ENCODE data around the gene GPRIN3. TPM values are rescaled to one million over a fixed set of nuclear protein-coding genes. Genes with fewer than 3 reads are reported as not detected.

The GPRIN3 gene
- total and polyA plus RNA-seq, 2 of the 13 experiments (the other 11 are each of a cell fraction or from before 2014, with no cell fraction given), result not detected

DNA sequence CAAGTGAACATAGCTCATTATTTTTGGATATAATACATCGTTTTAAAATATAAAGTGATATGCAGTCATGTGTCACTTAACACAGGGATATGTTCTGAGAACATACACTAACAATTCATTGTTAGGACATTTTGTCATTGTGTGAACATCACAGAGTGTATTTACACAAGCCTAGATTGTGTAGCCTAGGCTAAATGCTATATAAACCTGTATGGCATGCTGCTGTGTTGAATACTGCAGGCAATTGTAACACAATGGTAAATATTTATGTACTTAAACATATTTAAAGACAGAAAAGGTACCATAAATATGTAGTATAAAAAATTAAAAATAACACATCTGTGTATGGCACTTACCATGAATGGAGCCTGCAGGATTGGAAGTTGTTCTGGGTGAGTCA is 44.9 kb upstream of the GPRIN3 start:
- H3K9me3 ChIP-seq (ENCODE audit: low read length), result 0 out of 2 replicates have a peak, but pooled peaks cover 4% of the 10 kb centered on the region
- intact Hi-C loops (cut with micrococcal nuclease; ENCODE audit: unreplicated experiment) (no loop called here), in situ Hi-C loops (cut with HindIII; ENCODE audit: extremely low pct_ligation_motif_present, low pct_unique_long_range_greater_than_20kb) (no loop called here)
- no peak for FAIRE-seq
- H3K27me3 ChIP-seq (ENCODE audit: control insufficient read depth in 1 of 2, insufficient read depth in 2 of 2, low read length in 2 of 2), result no peaks in the 10 kb centered on the region
- 0% methylated on average over 1 of the region's 1 CpG for WGBS (ENCODE audit: low lambda C conversion rate)
- ChIA-PET POLR2A (no interaction called here), CTCF (ENCODE audit: low intra/inter-chr PET ratio, low total read pairs) (no interaction called here)
- no peaks in the 10 kb centered on the region for H4K20me1 ChIP-seq (ENCODE audit: insufficient read depth, low read length)
- H3K4me3 ChIP-seq (replicated peaks in 1 of 3; ENCODE audit: insufficient read depth in 1 of 3, low read depth in 2 of 3, low read length in 3 of 3), result no peak overlapping the region
- no peak overlapping the region for H3K4me2 ChIP-seq (ENCODE audit: low read depth, low read length)
- no peak overlapping the region for H3K9ac ChIP-seq (ENCODE audit: insufficient read depth, low read depth, low read length)
- no TSS peak for BruUV-seq (replicated peaks)
- no peaks in the 10 kb centered on the region for H3K79me2 ChIP-seq (ENCODE audit: insufficient read depth, low read length)
- no peak for ATAC-seq
- no peak for TF ChIP-seq ZNF484 (CRISPR knock-in tag; IDR thresholded peaks at IDR 0.05; ENCODE audit: borderline replicate concordance, low read depth)
- TF ChIP-seq, protein P1, sequence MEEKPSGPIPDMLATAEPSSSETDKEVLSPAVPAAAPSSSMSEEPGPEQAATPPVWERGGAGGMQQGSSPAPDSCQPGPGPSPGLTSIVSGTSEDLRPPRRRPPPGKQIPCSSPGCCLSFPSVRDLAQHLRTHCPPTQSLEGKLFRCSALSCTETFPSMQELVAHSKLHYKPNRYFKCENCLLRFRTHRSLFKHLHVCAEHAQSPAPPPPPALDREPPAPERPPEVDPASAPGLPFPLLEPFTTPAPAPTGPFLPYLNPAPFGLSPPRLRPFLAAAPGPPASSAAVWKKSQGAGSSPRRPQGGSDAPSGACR (CRISPR knock-in tag; IDR thresholded peaks at IDR 0.05), result no peak
- no peak for TF ChIP-seq SRSF9 (IDR thresholded peaks at IDR 0.05; ENCODE audit: borderline replicate concordance, insufficient read depth, low read depth, low read length, poor library complexity, severe bottlenecking)
- TF ChIP-seq TAF1 (CRISPR knock-in tag; IDR thresholded peaks at IDR 0.05), result no peak
- H3K4me1 ChIP-seq (ENCODE audit: insufficient read depth, low read length), result no peaks in the 10 kb centered on the region
- H3K27ac ChIP-seq (ENCODE audit: extremely low read length, insufficient read depth, low read length), result no peak overlapping the region
- no peak overlapping the region for H2AFZ ChIP-seq (ENCODE audit: low read length)
- H3K36me3 ChIP-seq (replicated peaks in 1 of 2; ENCODE audit: control insufficient read depth in 1 of 2, insufficient read depth in 2 of 2, low read length in 2 of 2), result no peaks in the 10 kb centered on the region
- no peak for DNase-seq (ENCODE audit: low spot score)

DNA sequence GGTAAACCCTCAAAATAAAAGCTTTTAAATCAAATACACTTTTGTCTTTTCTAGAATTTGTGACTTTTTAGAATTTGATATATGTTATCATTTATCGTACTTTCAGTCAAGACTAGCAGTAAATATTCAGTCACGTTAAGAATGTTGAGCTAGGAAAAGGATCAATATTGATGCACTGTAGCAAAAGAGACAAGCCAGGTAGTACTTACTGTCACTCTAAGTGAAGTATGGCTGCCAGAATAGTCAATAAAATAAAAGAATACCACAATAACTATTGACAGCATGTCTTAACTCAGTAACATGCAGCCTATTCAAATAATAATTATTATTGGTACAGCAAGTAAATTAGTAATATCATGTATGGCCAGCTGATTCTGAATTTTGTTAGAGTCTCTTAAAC is 43.6 kb upstream of the GPRIN3 start:
- no peak overlapping the region for H3K4me2 ChIP-seq (ENCODE audit: low read depth, low read length)
- no peaks in the 10 kb centered on the region for H3K36me3 ChIP-seq (replicated peaks in 1 of 2; ENCODE audit: control insufficient read depth in 1 of 2, insufficient read depth in 2 of 2, low read length in 2 of 2)
- no peaks in the 10 kb centered on the region for H3K4me1 ChIP-seq (ENCODE audit: insufficient read depth, low read length)
- intact Hi-C loops (cut with micrococcal nuclease; ENCODE audit: unreplicated experiment) (no loop called here), in situ Hi-C loops (cut with HindIII; ENCODE audit: extremely low pct_ligation_motif_present, low pct_unique_long_range_greater_than_20kb) (no loop called here)
- no peak overlapping the region for H3K4me3 ChIP-seq (replicated peaks in 1 of 3; ENCODE audit: insufficient read depth in 1 of 3, low read depth in 2 of 3, low read length in 3 of 3)
- POLR2A ChIA-PET, result no interaction called here
- H2AFZ ChIP-seq (ENCODE audit: low read length), result no peak overlapping the region
- CTCF ChIA-PET (ENCODE audit: low intra/inter-chr PET ratio, low total read pairs), result no interaction called here
- H3K27me3 ChIP-seq (ENCODE audit: control insufficient read depth in 1 of 2, insufficient read depth in 2 of 2, low read length in 2 of 2), result no peaks in the 10 kb centered on the region
- H3K9ac ChIP-seq (ENCODE audit: insufficient read depth, low read depth, low read length), result no peak overlapping the region
- ATAC-seq (no peak), DNase-seq (ENCODE audit: low spot score) (no peak), FAIRE-seq (no peak)
- no peaks in the 10 kb centered on the region for H4K20me1 ChIP-seq (ENCODE audit: insufficient read depth, low read length)
- WGBS (ENCODE audit: low lambda C conversion rate), result 4% methylated on average over 2 of the region's 2 CpGs
- 0 out of 2 replicates have a peak, but pooled peaks cover 4% of the 10 kb centered on the region for H3K9me3 ChIP-seq (ENCODE audit: low read length)
- no TSS peak for BruUV-seq (replicated peaks)
- no peak overlapping the region for H3K27ac ChIP-seq (ENCODE audit: extremely low read length, insufficient read depth, low read length)
- no peaks in the 10 kb centered on the region for H3K79me2 ChIP-seq (ENCODE audit: insufficient read depth, low read length)
- no peak for TF ChIP-seq SIX1 (CRISPR knock-in tag; IDR thresholded peaks at IDR 0.05; ENCODE audit: borderline replicate concordance)
- no peak for TF ChIP-seq CCDC6 (CRISPR knock-in tag; IDR thresholded peaks at IDR 0.05)
- TF ChIP-seq CHD4 (IDR thresholded peaks at IDR 0.05; ENCODE audit: borderline replicate concordance, low read length), result no peak
- no peak for TF ChIP-seq HNRNPLL (IDR thresholded peaks at IDR 0.05; ENCODE audit: low read depth, low read length, poor library complexity, severe bottlenecking)
- TF ChIP-seq KMT2B (CRISPR knock-in tag; IDR thresholded peaks at IDR 0.05), result no peak
- TF ChIP-seq, protein P2, sequence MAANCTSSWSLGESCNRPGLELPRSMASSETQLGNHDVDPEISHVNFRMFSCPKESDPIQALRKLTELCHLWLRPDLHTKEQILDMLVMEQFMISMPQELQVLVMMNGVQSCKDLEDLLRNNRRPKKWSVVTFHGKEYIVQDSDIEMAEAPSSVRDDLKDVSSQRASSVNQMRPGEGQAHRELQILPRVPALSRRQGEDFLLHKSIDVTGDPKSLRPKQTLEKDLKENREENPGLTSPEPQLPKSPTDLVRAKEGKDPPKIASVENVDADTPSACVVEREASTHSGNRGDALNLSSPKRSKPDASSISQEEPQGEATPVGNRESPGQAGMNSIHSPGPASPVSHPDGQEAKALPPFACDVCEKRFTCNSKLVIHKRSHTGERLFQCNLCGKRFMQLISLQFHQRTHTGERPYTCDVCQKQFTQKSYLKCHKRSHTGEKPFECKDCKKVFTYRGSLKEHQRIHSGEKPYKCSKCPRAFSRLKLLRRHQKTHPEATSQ (CRISPR knock-in tag; IDR thresholded peaks at IDR 0.05; ENCODE audit: borderline replicate concordance), result no peak
- no peak for TF ChIP-seq TAF1 (CRISPR knock-in tag; IDR thresholded peaks at IDR 0.05)
- no peak for TF ChIP-seq YEATS4 (CRISPR knock-in tag; IDR thresholded peaks at IDR 0.05; ENCODE audit: borderline replicate concordance)
- TF ChIP-seq ADNP (CRISPR knock-in tag; IDR thresholded peaks at IDR 0.05), result no peak
- no peak for TF ChIP-seq SIN3B (IDR thresholded peaks at IDR 0.05; ENCODE audit: low read length)
- TF ChIP-seq ZNF10 (CRISPR knock-in tag; IDR thresholded peaks at IDR 0.05; ENCODE audit: borderline replicate concordance, low read depth), result no peak
- TF ChIP-seq, protein P3, sequence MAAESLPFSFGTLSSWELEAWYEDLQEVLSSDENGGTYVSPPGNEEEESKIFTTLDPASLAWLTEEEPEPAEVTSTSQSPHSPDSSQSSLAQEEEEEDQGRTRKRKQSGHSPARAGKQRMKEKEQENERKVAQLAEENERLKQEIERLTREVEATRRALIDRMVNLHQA (CRISPR knock-in tag; IDR thresholded peaks at IDR 0.05), result no peak
- TF ChIP-seq KLF12 (CRISPR knock-in tag; IDR thresholded peaks at IDR 0.05; ENCODE audit: borderline replicate concordance), result no peak
- no peak for TF ChIP-seq PAX8 (CRISPR knock-in tag; IDR thresholded peaks at IDR 0.05; ENCODE audit: borderline replicate concordance)

All from HepG2 (cell line).